GM13976 (cell line): ENCODE measurements around the gene CAPN7.
A peak's percentile ranks its signal among the peaks of the same experiment; 100 is the strongest.

ENCODE experiments used
- DNase-seq: peaks from one replicate; pipeline ENCODE4 v3.0.0; 2012; ENCODE audit warnings: low spot score
- in situ Hi-C: fragments of 300-500 bp; cut with MboI; formaldehyde crosslinking; loops from one replicate; pipeline ENCODE4 v1.12.0; 2022; ENCODE audit warnings: low sequenced_read_pairs, mixed read lengths, inconsistent platforms; ENCODE audit not compliant: unreplicated experiment
- TF ChIP-seq, protein P1 (sequence below): IDR thresholded peaks from 2 replicates; pipeline ENCODE4 v1.5.1; 2012; ENCODE audit warnings: borderline replicate concordance, mild to moderate bottlenecking; ENCODE audit not compliant: insufficient read depth; ENCODE audit errors: extremely low read depth, missing control alignments, control extremely low read depth

CAPN7 gene

DNA sequence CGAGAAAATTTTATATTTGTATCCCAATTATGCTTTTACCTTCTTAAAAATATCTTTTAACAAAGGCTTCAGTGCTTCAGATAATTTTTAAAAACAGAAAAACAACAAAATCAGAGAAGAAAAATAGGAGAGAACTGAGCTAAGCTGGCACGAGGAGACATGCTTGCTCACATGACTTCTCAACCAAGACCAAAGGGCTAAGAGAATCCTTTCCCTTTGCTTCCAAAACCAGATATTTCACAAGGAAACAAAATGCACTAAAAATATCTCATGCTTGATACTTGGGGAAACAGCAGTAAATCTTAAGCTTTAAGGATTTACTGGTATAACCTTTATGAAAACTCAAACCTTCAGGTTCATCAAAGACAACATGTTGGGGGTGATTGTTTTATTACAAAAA is 58.4 kb downstream of the CAPN7 start:
- TF ChIP-seq, protein P1, sequence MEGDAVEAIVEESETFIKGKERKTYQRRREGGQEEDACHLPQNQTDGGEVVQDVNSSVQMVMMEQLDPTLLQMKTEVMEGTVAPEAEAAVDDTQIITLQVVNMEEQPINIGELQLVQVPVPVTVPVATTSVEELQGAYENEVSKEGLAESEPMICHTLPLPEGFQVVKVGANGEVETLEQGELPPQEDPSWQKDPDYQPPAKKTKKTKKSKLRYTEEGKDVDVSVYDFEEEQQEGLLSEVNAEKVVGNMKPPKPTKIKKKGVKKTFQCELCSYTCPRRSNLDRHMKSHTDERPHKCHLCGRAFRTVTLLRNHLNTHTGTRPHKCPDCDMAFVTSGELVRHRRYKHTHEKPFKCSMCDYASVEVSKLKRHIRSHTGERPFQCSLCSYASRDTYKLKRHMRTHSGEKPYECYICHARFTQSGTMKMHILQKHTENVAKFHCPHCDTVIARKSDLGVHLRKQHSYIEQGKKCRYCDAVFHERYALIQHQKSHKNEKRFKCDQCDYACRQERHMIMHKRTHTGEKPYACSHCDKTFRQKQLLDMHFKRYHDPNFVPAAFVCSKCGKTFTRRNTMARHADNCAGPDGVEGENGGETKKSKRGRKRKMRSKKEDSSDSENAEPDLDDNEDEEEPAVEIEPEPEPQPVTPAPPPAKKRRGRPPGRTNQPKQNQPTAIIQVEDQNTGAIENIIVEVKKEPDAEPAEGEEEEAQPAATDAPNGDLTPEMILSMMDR, result no peak
- in situ Hi-C loops, result loop anchor here (10.0 kb wide), 1 partner anchor 290 kb away; no protein-coding TSS in a partner anchor
- no peak for DNase-seq

DNA sequence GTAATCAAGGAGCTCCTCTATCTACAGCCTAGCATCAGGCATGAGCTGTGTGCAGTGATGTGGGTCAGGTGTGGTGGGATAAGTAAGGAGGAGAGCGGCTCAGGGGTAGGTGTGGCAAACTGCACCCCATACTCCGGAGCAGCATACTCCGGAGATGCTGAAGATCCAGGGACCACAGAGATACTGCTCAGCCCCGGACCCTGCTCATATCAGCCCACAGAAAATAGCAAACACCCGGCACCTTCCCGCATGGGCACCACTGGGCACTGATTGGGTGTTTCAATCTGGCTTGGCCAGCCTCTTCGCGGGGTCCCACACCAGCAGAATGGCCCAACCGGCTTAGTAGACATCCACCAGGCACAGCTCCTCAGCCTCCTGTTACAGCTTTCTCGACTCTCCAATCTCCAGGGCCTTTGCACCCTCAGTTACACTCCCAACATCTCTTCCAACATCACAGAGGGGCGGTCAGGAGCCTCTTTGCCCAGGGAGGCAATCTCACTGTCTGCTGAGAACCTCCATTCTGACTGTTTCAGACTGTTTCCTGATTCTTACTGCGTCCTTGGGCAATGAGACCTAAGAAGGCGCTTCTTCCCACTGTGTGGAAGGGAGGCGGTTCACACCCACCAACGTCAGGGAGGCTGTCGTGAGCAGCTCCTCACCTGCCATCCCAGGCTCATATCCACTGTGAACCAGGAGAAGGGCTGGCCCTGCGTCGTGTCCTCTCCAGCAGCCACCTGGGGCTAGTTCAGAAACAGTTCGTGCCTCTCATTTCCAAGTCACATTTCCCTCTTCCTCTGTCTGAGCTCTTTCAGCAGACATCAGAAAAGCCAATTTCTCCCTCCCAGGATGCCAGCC is 59.8 kb downstream of the CAPN7 start:
- no peak for DNase-seq
- in situ Hi-C loops, result loop anchor here (5.0 to 10.0 kb wide), 2 partner anchors 116 to 289 kb away; no protein-coding TSS in a partner anchor
- TF ChIP-seq, protein P1, result no peak

DNA sequence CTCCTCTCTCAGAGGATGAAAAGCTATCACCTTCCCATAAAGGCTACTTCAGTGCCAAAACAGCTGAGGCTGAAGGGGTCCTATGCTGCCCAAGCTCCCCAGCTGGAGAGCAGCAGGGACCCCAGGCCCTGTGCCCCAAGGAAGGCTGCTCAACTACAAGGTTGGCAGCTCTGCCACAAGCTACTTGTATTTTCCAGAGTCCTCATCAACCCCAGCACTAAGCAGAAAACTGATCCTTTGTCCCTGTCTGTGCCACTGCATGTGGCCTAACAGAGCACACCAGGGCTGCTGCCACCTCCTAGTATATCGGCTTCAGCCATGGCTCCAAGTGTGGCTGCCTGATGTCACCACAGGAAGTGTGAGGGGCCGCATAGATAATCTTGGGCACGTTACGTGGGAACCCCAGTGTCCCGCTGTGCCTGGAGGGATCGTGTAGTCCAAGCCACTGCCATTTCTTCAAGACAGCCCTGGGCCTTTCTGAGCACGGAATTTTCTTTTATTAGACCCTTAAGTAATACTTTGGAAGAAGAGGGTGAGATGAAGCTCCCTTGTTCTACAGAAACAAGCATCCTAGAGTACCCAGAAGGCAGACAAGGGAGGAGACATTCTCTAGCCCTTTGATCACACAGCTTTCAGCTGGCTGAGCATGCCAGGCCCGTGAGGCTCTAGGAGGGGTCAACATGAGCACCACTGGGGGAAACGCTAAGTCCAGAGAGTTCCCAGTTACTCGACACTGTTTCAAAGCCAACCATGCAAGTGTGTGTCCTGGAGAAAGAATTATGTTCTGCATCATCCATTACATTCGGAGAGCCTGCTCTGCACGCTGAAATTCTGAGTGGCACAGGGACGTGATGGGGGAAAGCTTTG is 60.7 kb downstream of the CAPN7 start:
- no peak for DNase-seq
- in situ Hi-C loops, result loop anchor here (5.0 to 10.0 kb wide), 2 partner anchors 116 to 288 kb away; no protein-coding TSS in a partner anchor
- TF ChIP-seq, protein P1, result no peak

DNA sequence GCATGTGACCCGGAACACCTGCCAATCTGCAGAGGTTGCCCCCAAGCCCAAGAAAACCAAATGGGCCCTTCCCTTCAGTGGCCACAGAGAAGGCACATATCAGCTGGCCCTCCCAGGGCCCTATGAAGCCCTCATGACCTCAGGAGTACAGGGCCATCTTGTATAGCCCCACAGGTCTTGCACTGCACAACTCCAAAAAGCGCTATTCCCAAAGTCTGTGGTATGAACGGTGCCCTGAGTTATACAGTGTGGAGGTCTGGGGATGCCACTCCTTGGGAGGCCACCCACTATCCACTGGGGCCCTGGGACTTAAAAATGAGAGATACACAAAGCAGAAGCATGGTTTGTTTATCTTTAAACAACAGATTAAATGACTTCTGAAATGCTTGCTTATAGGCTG is 61.5 kb downstream of the CAPN7 start:
- DNase-seq, result no peak
- TF ChIP-seq, protein P1, result no peak
- in situ Hi-C loops, result loop anchor here (5.0 to 10.0 kb wide), 2 partner anchors 115 to 287 kb away; no protein-coding TSS in a partner anchor

DNA sequence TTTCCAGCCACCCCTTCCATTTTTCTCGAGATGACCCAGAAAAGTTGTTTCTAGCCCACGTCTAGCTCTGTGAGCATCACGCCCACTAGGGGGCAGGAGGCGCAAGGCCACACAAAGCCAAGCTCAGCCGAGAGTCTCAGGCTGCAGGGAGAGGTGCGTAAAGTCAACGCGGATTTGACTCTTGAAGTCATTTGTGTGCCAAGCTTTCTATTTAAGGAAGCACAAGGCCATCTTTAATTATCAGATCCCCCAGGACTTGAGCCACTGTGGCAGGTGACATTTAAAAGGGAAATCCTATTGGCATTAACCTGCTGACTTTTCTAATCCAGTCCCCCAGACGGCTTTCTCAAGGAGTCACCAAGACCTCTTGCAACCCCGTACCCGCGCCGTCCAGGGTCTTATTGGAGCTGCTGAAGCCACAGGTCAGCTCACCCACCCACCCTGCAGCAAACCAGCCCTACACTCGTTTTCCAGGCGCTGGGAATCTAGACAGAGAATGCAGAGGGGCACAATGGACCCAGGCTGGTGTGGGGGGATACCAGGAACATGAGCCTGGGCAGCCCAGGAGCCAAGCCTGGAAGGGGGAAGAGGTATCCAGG is 62.1 kb downstream of the CAPN7 start:
- in situ Hi-C loops, result loop anchor here (5.0 to 10.0 kb wide), 2 partner anchors 114 to 287 kb away; no protein-coding TSS in a partner anchor

More for the DNA sequence above, 62.1 kb downstream of the CAPN7 start:
- DNase-seq, result peak; percentile 85
- TF ChIP-seq, protein P1, result peak; percentile 97
